Activated CD4-positive, alpha-beta T cell treated with anti-CD3 and anti-CD28 coated beads for 4 hours (primary cell): ENCODE measurements around the gene NDFIP1.

Source experiments
- DNase-seq, 2 donors: peaks; one replicate each; pipeline ENCODE4 v3.0.0-alpha.2; 2020

The NDFIP1 gene

GRCh38 chr5:142095035-142095434, 13.5 kb upstream of the NDFIP1 start:
- peak; percentile 75 to 79 for DNase-seq

GRCh38 chr5:142095651-142096330, 12.8 kb upstream of the NDFIP1 start:
- peak; percentile 83 to 86 for DNase-seq

DNA sequence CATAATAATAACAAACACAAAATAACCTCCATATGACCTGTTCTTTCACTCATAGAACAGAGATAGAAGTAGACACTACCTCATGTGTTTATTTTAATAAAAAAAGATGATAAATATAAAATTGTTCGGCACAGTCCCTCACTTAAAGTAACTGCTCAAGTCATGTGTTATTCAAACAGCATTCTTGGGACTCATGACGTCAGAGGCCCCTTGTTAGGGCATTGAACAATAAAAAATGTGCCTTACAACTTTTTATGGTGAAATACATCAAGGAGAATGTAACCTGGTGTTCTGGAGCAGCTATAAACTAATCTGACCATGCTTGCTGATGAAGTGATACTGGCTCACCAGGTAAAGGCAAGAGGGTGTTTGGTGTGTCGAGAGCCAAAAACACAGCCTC, 12.2 kb upstream of the NDFIP1 start:
- DNase-seq, result no peak

GRCh38 chr5:142097681-142098080, 10.9 kb upstream of the NDFIP1 start:
- DNase-seq, result no peak

DNA sequence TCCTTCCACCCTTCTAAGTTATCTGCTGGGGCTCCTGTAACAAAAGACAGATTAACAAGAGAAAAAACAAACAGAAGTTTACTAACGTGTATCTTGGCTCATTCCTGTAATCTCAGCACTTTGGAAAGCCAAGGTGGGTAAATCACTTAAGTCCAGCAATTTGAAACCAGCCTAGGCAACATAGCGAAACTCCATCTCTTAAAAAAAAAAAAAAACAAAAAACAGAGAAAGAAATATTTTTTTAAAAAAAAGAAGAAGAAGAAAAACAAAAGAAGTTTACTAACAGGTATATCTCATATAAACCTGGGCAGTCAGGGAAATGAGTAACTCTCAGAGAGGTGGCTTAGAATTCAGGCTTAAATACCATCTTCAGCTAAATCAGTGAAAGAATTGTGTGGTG, 10.3 kb upstream of the NDFIP1 start:
- DNase-seq, result no peak

DNA sequence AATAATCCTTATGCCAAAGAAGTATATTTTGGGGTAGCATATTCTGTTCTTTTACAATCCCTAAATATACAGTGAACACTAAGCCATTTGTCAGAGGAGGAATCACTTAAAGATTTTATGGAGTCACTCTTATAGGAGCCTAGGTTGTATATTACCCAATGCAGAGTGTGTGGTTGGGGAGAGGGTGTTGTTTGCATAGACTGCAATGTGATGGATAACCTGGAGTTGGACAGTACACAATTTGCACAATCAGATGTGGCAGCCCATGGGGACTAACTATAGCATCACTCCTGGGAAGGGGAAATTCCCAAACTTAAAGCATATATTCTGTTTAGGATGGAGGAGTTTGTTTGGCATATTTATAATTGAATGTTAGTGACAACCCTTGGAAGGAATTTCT, 9.6 kb upstream of the NDFIP1 start:
- DNase-seq, result no peak

DNA sequence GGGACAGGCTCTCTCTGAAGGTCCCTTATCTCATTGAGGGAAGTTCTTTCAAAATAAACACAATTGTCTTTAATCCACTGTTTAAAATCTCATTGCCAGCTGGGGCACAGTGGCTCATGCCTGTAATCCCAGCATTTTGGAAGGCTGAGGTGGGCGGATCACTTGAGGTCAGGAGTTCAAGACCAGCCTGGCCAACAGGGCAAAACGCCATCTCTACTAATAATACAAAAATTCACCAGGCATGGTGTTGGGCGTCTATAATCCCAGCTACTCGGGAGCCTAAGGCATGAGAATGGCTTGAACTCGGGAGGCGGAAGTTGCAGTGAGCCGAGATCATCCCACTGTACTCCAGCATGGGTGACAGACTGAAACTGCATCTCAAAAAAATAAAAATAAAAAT, 8.3 kb upstream of the NDFIP1 start:
- DNase-seq, result no peak

GRCh38 chr5:142102980-142103740, 5.4 kb upstream of the NDFIP1 start:
- DNase-seq, result no peak

DNA sequence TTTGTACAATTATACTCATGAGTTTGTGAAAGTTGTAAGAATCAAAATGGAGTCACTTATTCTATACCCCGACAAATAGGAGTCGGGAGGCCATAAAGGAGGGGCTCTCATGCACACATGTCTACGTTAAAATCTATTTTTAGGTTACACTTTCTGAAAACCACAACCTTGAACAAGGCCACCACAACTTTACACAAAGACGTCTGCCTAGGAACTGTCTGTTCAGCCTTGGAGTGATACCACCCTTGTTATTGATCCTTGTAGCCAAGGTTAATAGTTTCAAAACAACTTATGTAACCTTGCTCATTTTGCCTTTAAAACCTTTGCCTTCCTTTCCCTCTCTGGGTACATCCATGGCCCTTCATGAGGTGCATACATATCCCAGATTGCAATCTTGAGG, 4.1 kb upstream of the NDFIP1 start:
- DNase-seq, result peak in 1 of 2 donors; percentile 9

- DNase-seq, result no peak
Measured at GRCh38 chr5:142106061-142106460, 2.5 kb upstream of the NDFIP1 start.

DNA sequence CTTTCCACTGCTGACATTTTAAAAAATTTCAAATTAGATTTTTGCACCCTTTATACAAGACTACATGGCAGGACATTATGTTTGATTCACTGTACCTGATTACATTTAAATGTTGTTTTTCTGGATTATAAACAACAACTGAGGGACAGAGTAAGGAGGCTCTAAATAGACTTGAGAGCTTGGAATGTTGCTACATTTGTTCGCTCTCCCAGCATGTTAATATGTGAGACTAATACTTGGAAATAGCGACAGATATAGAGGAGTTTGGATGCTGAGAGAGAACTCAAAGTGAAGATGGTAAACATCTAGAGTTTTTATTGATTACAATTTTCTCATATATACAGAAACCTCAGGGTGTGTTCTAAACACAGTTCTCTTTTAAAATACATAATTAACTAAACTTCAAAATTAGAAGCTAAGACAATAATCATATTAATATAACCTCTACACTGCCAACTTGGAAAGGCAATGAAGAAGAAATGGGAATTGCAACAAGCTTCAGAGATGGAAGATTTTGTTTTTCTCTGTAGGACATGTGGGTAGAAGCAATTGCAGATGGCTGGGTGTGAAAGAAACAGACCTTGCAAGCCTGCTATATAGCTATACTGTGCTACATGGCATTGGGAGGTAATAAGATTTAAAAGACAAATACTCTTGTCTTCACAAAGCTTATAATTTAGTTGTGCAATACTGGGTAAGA, 1.4 kb upstream of the NDFIP1 start:
- DNase-seq, result no peak

DNA sequence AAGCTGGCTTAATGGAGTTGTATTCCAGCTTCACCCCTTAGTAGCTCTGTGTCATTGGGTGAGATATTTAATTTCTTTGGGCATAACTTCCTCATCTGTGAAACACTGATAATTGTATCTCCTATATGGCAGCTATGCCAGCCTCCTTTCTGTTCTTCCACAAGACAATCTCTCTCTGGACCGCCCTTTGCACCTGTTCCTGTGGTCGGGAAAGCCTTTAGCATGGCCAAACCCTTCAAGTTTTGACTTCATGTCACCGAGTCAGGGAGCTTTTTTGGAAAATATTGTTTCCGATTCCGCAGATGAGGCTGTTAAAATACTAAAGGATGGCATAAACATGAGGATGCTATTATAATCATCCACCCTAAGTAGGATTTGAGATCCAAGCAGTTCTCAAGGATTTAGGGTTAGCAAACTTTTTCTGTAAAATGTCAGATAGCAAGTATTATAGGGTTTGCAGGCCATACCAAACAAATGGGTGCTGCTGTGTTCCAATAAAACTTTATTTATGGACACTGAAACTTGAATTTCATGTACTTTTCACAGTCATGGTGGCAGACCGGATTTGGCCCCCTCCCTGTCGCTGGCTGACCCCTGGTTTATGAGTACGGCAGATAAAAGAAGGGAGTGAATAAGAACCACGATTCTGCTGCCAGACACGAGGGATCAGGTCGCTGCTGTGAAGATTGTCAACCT, 695 bp upstream of the NDFIP1 start:
- DNase-seq, result no peak

DNA sequence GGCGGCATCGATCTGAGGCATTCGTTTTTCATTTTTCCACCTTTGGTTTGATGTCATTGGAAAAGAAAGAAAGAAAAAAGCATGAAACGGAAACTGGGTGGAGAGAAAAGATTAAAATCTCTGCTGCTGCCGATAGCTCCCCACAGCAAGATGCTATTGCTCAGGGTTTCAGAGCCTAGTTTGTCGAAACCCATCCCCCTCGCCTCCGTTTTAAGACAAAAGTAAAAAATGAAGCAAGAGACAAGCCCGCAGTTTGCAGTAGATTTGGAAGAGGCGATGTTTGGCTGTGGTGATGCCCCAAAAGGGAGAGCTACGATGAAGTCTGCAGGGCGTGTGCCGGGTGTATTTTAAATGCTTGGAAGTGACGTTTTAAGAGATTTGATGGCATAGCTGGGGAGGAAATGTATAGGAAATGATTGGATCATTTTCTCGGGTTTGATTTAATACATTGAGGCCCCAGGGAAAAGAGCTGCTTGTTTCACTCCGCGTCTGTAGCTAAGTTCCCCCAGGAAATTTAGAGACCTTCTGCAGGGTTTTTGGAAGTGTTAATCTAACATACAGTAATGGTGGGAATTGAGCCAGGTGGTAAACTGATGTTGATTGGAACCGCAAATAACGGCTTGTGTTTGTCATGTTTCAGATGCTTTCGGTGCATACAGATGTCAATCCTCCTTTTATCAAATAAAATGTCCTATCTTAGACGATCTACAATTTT, 909 bp downstream of the NDFIP1 start:
- no peak for DNase-seq

GRCh38 chr5:142110046-142110531, 1.5 kb downstream of the NDFIP1 start:
- DNase-seq, result no peak

DNA sequence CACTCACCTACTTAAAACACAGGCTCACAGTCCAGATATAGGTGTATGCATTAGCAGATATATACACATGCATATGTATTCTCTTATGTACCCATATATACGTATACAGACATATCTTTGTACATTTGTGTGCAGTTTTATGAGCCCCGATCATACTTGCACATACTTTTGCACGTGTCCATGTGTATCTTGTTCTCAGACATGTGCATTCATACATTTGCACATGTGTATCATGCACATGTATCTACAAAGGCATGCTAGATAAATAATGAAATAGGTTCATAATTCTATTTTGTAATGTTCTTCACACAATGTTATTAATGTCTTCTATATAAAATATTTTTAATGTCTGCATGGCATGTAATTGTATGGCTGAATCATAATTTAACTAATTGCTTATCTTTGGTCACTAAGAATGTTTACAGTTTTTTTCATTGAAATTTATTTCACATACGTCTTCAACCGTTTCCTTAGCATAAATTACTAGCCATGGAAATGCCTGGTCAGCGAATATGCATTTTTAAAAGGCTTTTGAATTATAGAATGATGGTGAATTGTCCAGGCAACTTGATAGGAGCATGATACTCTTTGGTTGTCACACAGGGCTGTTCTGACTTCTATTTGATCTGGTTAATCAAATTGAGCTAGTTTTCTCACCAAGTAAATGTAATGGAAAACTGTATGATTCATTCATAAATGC, 2.6 kb downstream of the NDFIP1 start:
- no peak for DNase-seq

DNA sequence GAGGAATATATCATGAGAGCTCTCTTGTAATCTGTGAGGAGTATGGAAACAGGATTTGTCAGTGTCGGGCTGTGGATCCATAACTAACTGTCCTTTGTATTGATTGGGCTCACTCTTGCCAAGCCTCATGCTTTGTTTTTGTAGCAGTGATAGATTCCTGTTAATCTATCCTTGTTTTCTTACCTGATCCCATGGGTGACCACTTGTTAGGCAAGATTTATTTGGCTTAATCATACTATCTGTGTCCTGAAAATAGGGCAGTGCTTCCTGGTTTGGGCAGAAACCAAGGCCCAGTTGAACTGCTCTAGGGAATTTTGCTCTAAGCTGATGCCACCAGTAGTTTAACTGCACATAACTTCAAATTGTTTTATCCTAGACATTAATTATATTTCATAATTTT, 6.1 kb downstream of the NDFIP1 start:
- DNase-seq, result no peak

DNA sequence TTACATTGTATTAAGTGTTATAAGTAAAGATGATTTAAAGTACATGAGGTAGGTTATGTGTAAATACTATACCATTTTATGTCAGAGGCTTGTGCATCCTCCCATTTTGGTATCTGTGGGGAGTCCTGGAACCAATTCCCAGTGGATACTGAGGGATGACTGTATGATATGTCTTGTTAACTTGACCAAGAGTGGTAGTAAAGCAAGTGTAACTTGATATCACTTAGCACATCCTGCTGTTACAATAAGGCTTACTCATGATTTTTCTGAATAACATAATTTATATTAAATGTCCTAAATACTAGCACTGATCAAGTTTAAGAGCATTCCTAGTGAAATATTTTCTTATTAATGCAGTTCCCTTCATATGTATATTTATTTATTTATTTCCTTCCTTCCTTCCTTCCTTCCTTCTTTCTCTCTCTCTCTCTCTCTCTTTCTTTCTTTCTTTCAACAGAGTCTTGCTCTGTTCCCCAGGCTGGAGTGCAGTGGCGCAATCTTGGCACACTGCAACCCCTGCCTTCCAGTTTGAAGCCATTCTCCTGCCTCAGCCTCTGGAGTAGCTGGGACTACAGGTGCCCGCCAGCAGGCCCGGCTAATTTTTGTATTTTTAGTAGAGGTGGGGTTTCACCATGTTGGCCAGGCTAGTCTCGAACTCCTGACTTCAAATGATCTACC, 7.5 kb downstream of the NDFIP1 start:
- no peak for DNase-seq

DNA sequence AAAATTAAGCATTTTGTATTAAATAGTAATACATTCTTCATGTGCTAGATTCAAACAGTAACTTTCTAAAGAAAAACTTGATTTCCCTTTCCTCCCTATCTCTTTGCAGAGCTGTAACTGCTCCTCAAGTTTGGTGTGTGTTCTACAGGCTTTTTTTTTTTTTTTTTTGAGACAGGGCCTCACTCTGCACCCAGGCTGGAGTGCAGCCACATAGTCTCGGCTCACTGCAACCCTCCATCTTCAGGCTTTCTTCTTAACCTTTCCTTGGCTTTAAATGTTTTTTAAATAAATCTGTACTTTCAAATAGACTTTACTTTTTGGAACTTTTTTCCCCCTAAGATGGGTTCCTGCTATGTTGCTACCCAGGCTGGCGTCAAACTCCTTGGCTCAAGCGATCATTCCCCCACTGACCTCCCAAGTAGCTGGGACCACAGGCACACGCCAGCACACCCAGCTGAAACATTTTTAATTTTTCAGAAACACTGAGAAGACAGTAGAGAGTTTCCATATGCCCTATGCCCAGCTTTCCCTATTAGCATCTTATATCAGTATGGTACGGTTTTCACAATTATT, 9.1 kb downstream of the NDFIP1 start:
- DNase-seq, result no peak

DNA sequence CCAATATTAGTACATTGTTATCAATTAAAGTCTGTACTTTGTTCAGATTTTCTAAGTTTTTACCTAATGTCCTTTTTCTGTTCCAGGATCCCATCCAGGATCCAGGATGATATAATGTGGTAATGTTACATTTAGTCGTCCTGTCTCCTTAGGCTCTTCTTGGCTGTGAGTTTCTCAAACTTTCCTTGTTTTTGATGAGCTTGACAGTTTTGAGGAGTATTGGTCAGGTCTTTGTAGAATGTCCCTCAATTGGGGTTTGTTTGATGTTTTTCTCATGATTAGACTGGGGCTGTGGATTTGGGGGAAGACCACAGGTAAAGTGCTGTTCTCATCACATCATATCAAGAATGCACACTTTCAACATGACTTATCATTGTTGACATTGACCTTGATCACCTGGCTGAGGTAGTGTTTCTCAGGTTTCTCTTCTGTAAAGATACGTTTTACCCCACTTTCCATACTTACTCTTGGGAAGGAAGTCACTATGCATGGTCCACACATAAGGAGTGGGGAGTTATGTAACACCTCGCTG, 9.6 kb downstream of the NDFIP1 start:
- DNase-seq, result no peak

DNA sequence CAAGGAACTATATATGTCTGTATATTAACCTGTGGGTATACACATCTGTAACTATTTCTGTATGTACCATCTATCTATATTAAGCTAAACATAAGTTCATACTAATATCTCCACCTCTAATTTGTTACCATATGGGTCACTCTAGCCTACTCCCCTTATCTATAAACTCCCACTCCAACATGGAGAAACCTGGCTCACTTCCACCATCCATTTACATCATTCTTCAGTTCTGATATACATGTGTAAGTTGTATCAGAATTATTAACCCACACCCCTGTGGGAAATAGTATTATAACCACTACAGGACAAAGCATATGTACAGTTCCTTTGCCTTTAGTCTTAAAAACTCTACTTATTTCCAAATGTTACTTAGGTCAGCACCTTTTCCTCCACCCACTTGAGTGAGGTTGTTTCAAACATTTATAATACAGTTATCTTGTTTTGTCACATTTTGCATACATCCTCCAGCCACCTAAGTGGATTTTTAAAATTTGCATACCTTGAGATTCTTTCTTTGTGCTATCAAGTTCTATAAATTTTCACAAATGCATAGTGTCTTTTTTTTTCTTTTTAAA, 10.6 kb downstream of the NDFIP1 start:
- DNase-seq, result no peak
